Liver (tissue), 9 donors: ENCODE measurements around the gene C5. TPM values are rescaled to one million over a fixed set of nuclear protein-coding genes. Genes with fewer than 3 reads are reported as not detected.
"Not testable (repeated sequence)": the region's sequence is repeated elsewhere in the genome, so short reads cannot be mapped to it uniquely, and the experiment has no call there.

ENCODE experiments used
- DNase-seq: peaks from one replicate; pipeline ENCODE4 v3.0.0-alpha.2; 2017; ENCODE audit warnings: low spot score
- H3K27ac ChIP-seq, 2 donors: one replicate each; pipeline ENCODE4 v1.7.0; 2013; ENCODE audit warnings: inconsistent platforms in 2 of 2, low read length in 2 of 2, control low read depth in 1 of 2, low read depth in 1 of 2, mild to moderate bottlenecking in 1 of 2
- H3K27me3 ChIP-seq, 4 donors: one replicate each; pipeline versions ENCODE4 v1.6.1 to v1.7.0; 2013; ENCODE audit warnings: low read length in 3 of 4, inconsistent platforms in 1 of 4, mild to moderate bottlenecking in 1 of 4, moderate library complexity in 1 of 4; ENCODE audit not compliant: control insufficient read depth in 4 of 4, insufficient read depth in 4 of 4
- H3K36me3 ChIP-seq, 4 donors: one replicate each; pipeline versions ENCODE4 v1.6.1 to v1.7.0; 2013; ENCODE audit warnings: low read length in 3 of 4, mild to moderate bottlenecking in 3 of 4, low read depth in 1 of 4, moderate library complexity in 1 of 4; ENCODE audit not compliant: control insufficient read depth in 4 of 4, insufficient read depth in 3 of 4
- H3K4me1 ChIP-seq, 4 donors: one replicate each; pipeline versions ENCODE4 v1.6.1 to v1.7.0; 2013; ENCODE audit warnings: low read length in 3 of 4, mild to moderate bottlenecking in 3 of 4, moderate library complexity in 1 of 4; ENCODE audit not compliant: control insufficient read depth in 4 of 4, insufficient read depth in 4 of 4
- H3K4me3 ChIP-seq, 3 donors: one replicate each; pipeline versions ENCODE4 v1.6.1 to v1.7.0; 2013; ENCODE audit warnings: low read length in 3 of 3, control low read depth in 1 of 3, low read depth in 1 of 3, mild to moderate bottlenecking in 1 of 3
- H3K9ac ChIP-seq, 2 donors: one replicate each; pipeline ENCODE4 v1.7.0; 2013; ENCODE audit warnings: low read length in 2 of 2, mild to moderate bottlenecking in 2 of 2, moderate library complexity in 2 of 2, control low read depth in 1 of 2, low read depth in 1 of 2
- H3K9me3 ChIP-seq, 4 donors: one replicate each; pipeline versions ENCODE4 v1.6.1 to v1.7.0; 2013; ENCODE audit warnings: low read length in 3 of 4; ENCODE audit not compliant: control insufficient read depth in 4 of 4
- EGR1 ChIP-seq, 2 donors: IDR thresholded peaks; 2 replicates each; pipeline ENCODE4 v1.6.1; 2016 to 2018; ENCODE audit warnings: antibody characterized with exemption in 2 of 2, low read depth in 2 of 2
- FOXA2 ChIP-seq: IDR thresholded peaks from 2 replicates; pipeline ENCODE4 v1.6.1; 2016; ENCODE audit warnings: antibody characterized with exemption
- HNF4A ChIP-seq, 2 donors: conservative IDR thresholded peaks; 2 replicates each; pipeline ENCODE4 v1.6.1; 2016; ENCODE audit warnings: antibody characterized with exemption in 2 of 2, mild to moderate bottlenecking in 2 of 2
- JUND ChIP-seq, 2 donors: IDR thresholded peaks; 2 replicates each; pipeline ENCODE4 v1.6.1; 2016; ENCODE audit warnings: antibody characterized with exemption in 2 of 2
- REST ChIP-seq: IDR thresholded peaks from 2 replicates; pipeline ENCODE4 v1.6.1; 2016; ENCODE audit warnings: antibody characterized with exemption, mild to moderate bottlenecking
- RXRA ChIP-seq, 2 donors: IDR thresholded peaks; 2 replicates each; pipeline ENCODE4 v1.6.1; 2017 to 2018; ENCODE audit warnings: antibody characterized with exemption in 2 of 2, mild to moderate bottlenecking in 1 of 2
- WGBS: extraction: QIAGEN DNeasy Blood & Tissue Kit; methylation state at CpG from one replicate; pipeline ENCODE4 v1.1.7; 2013; 5-methylcytosine and 5-hydroxymethylcytosine counted together
- polyA plus RNA-seq, 2 donors: library from polyadenylated mRNA; stranded (reverse) in 1 of 2; unstranded in 1 of 2; fragments of 200-250 nt in 1 of 2; fragments of >200 nt in 1 of 2; fragmentation: Nextera tagmentation in 1 of 2; extraction: Ambion mirVana in 1 of 2; gene quantifications; one replicate each; pipeline versions ENCODE4 v1.2.1 to v1.2.3, GENCODE V29; 2013 to 2015
- total RNA-seq, 2 donors: library from RNA; depleted of rRNA; stranded (reverse); fragments of >200 nt; gene quantifications; one replicate each; pipeline ENCODE4 v1.2.3, GENCODE V29; 2014
- donor health status: healthy.
- donor health status: healthy.
- donor health status: healthy.
- donor health status: healthy.
- donor health status: healthy.

C5 gene
- total and polyA plus RNA-seq, 4 donors = 127 to 485 (median 361) TPM

- DNase-seq, H3K4me3 ChIP-seq, H3K27me3 ChIP-seq, H3K27ac ChIP-seq, H3K4me1 ChIP-seq, H3K9ac ChIP-seq, H3K9me3 ChIP-seq: not testable (repeated sequence)
- peaks cover 0 to 73% (median 60%) of the 10 kb centered on the region in 4 donors for H3K36me3 ChIP-seq
Observed at GRCh38 chr9:121035717-121036116, 14.4 kb downstream of the C5 start.

- 90% methylated on average over 2 of the region's 2 CpGs for WGBS
- TF ChIP-seq JUND (IDR thresholded peaks at IDR 0.05) (no peak), EGR1 (IDR thresholded peaks at IDR 0.05; ENCODE audit: low read depth in 2 of 2) (no peak)
- H3K27ac ChIP-seq = no peak overlapping the region
Observed at GRCh38 chr9:121034529-121034928, 15.5 kb downstream of the C5 start.

GRCh38 chr9:121029469-121029868, 20.6 kb downstream of the C5 start:
- peaks cover 2 to 67% (median 58%) of the 10 kb centered on the region in 4 donors for H3K36me3 ChIP-seq
- H3K4me1 ChIP-seq = peaks cover 3 to 32% (median 18%) of the 10 kb centered on the region in 4 donors
- no peak overlapping the region for H3K4me3 ChIP-seq
- 21% methylated on average over 1 of the region's 1 CpG for WGBS
- no peaks in the 10 kb centered on the region for H3K9me3 ChIP-seq
- H3K9ac ChIP-seq = no peak overlapping the region
- H3K27ac ChIP-seq = no peak overlapping the region
- TF ChIP-seq HNF4A (conservative IDR thresholded peaks at IDR 0.05) = peak; percentile 61
- peak; percentile 8 for TF ChIP-seq FOXA2
- TF ChIP-seq REST = no peak
- peak in 1 of 2 donors; percentile 12 for TF ChIP-seq RXRA (IDR thresholded peaks at IDR 0.05)
- no peak for DNase-seq
- no peaks in the 10 kb centered on the region for H3K27me3 ChIP-seq

More at GRCh38 chr9:121034529-121034928, 15.5 kb downstream of the C5 start:
- Histone ChIP-seq H3K9ac (no peak overlapping the region), H3K9me3 (no peaks in the 10 kb centered on the region), H3K4me1 (peaks cover 0 to 13% (median 6%) of the 10 kb centered on the region in 4 donors), H3K36me3 (peaks cover 2 to 75% (median 67%) of the 10 kb centered on the region in 4 donors), H3K27me3 (no peaks in the 10 kb centered on the region), H3K4me3 (no peak overlapping the region)
- DNase-seq = no peak

GRCh38 chr9:121028285-121028684, 21.8 kb downstream of the C5 start:
- not testable (repeated sequence) for H3K9me3 ChIP-seq, H3K27me3 ChIP-seq, H3K9ac ChIP-seq, DNase-seq, H3K27ac ChIP-seq, H3K4me3 ChIP-seq
- peaks cover 7 to 36% (median 25%) of the 10 kb centered on the region in 4 donors for H3K4me1 ChIP-seq
- 74% methylated on average over 4 of the region's 4 CpGs for WGBS
- peaks cover 2 to 63% (median 53%) of the 10 kb centered on the region in 4 donors for H3K36me3 ChIP-seq
